Right atrium auricular region (tissue), 2 donors: ENCODE measurements around the gene CARNS1. TPM values are rescaled to one million over a fixed set of nuclear protein-coding genes. Genes with fewer than 3 reads are reported as not detected.
"Not testable (repeated sequence)": the region's sequence is repeated elsewhere in the genome, so short reads cannot be mapped to it uniquely, and the experiment has no call there.

Experiments
- DNase-seq: peaks from one replicate; pipeline ENCODE4 v3.0.0-alpha.2; 2019; ENCODE audit warnings: low spot score
- H3K27ac ChIP-seq, 2 donors: fragments of 200-600 bp; sonication (generic); 1 replicate in 1 of 2; 2 replicates in 1 of 2; pipeline ENCODE4 v1.5.1; 2016 to 2019
- H3K27me3 ChIP-seq, 2 donors: fragments of 200-600 bp; sonication (generic); one replicate each; pipeline versions ENCODE4 v1.5.1 to v1.6.0; 2017 to 2019
- H3K36me3 ChIP-seq: fragments of 200-600 bp; sonication (generic); one replicate; pipeline ENCODE4 v1.5.1; 2016
- H3K4me1 ChIP-seq, 2 donors: fragments of 200-600 bp; sonication (generic); one replicate each; pipeline versions ENCODE4 v1.5.1 to v1.6.0; 2017 to 2019
- H3K4me3 ChIP-seq, 2 donors: fragments of 200-600 bp; sonication (generic); 1 replicate in 1 of 2; 2 replicates in 1 of 2; pipeline ENCODE4 v1.5.1; 2017 to 2019; ENCODE audit warnings: mild to moderate bottlenecking in 1 of 2, moderate library complexity in 1 of 2
- H3K9me3 ChIP-seq, 2 donors: fragments of 200-600 bp; sonication (generic); one replicate each; pipeline ENCODE4 v1.5.1; 2019
- total RNA-seq, 2 donors: library from RNA; depleted of rRNA; stranded (reverse); fragments of >200 nt; gene quantifications; one replicate each; pipeline ENCODE4 v1.1.0, GENCODE V29; 2016
- TF ChIP-seq, protein P1 (sequence below), 2 donors: fragments of 200-600 bp; sonication (generic); IDR thresholded peaks; one replicate each; pipeline ENCODE4 v1.5.1; 2019; ENCODE audit warnings: antibody characterized with exemption in 2 of 2

The CARNS1 gene
- total RNA-seq, 2 donors from 2014 or later: 9.7 to 9.9 TPM

DNA sequence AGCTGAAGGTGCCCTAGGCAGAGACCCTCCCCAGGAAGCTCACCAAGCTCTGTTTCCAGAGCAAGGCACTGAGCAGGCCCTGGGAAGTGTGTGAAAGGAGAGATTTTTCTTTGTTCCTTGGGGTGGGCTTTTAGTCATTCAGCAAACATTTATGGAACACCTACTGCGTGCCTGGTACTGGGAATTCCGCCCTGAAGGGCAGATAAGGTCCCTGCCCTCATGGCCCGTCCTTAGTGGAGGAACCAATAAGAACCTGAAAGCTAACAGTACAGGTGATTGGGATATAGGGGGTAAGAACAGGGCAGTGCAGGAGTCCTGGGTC, 49.7 kb downstream of the CARNS1 start:
- TF ChIP-seq, protein P1, sequence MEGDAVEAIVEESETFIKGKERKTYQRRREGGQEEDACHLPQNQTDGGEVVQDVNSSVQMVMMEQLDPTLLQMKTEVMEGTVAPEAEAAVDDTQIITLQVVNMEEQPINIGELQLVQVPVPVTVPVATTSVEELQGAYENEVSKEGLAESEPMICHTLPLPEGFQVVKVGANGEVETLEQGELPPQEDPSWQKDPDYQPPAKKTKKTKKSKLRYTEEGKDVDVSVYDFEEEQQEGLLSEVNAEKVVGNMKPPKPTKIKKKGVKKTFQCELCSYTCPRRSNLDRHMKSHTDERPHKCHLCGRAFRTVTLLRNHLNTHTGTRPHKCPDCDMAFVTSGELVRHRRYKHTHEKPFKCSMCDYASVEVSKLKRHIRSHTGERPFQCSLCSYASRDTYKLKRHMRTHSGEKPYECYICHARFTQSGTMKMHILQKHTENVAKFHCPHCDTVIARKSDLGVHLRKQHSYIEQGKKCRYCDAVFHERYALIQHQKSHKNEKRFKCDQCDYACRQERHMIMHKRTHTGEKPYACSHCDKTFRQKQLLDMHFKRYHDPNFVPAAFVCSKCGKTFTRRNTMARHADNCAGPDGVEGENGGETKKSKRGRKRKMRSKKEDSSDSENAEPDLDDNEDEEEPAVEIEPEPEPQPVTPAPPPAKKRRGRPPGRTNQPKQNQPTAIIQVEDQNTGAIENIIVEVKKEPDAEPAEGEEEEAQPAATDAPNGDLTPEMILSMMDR (IDR thresholded peaks at IDR 0.05): no peak
- peak overlapping the region; percentile 42 to 66 for H3K4me3 ChIP-seq
- no peak for DNase-seq
- peaks cover 0 to 42% of the 10 kb centered on the region in 2 donors for H3K4me1 ChIP-seq
- H3K27me3 ChIP-seq: no peaks in the 10 kb centered on the region
- H3K36me3 ChIP-seq: no peaks in the 10 kb centered on the region
- no peaks in the 10 kb centered on the region for H3K9me3 ChIP-seq
- peak overlapping the region; percentile 91 to 92 for H3K27ac ChIP-seq

DNA sequence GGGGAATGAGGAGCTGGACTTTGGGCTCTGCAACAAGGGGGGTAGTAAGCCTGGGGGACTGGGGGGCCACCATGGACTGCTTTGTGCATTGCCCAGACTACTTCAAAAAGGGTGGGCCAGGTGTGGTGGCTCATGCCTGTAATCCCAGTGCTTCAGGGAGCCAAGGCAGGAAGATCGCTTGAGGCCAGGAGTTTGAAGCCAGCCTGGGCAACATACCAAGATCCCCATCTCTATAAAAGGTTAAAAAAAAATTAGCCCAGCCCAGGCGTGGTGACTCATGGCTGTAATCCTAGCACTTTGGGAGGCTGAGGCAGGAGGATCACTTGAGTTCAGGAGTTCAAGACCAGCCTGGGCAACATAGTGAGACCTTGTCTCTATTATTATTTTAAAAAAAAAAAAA, 50.1 kb downstream of the CARNS1 start:
- H3K4me3 ChIP-seq, H3K9me3 ChIP-seq, H3K36me3 ChIP-seq, H3K27me3 ChIP-seq, DNase-seq: not testable (repeated sequence)
- Histone ChIP-seq H3K27ac (peak overlapping the region; percentile 91 to 92), H3K4me1 (peaks cover 0 to 42% of the 10 kb centered on the region in 2 donors)

DNA sequence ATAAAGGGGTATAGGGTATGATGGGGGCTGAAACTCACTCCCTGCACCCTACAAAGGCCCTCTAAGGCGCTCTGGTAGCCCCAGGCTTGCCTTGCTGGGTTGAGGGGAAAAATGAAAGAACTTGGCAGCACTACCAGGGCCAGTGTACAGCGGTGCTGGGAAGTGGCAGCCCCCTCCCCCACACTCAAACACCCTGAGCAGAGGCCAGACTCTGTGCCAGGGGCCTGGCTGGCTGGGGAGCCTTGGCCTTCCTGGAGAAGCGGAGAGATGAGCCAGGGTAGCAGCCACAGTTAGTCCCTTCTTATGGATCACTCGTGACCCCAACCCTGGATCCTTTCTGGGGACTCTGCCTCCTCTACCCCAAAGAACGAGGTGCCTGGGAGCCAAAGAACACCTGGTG, 50.9 kb downstream of the CARNS1 start:
- Histone ChIP-seq H3K9me3 (no peaks in the 10 kb centered on the region), H3K27me3 (no peaks in the 10 kb centered on the region), H3K4me3 (no peak overlapping the region), H3K36me3 (no peaks in the 10 kb centered on the region), H3K27ac (peak overlapping the region in 1 of 2 donors; percentile 0), H3K4me1 (peaks cover 0 to 42% of the 10 kb centered on the region in 2 donors)
- no peak for DNase-seq
- TF ChIP-seq, protein P1 (IDR thresholded peaks at IDR 0.05): no peak

DNA sequence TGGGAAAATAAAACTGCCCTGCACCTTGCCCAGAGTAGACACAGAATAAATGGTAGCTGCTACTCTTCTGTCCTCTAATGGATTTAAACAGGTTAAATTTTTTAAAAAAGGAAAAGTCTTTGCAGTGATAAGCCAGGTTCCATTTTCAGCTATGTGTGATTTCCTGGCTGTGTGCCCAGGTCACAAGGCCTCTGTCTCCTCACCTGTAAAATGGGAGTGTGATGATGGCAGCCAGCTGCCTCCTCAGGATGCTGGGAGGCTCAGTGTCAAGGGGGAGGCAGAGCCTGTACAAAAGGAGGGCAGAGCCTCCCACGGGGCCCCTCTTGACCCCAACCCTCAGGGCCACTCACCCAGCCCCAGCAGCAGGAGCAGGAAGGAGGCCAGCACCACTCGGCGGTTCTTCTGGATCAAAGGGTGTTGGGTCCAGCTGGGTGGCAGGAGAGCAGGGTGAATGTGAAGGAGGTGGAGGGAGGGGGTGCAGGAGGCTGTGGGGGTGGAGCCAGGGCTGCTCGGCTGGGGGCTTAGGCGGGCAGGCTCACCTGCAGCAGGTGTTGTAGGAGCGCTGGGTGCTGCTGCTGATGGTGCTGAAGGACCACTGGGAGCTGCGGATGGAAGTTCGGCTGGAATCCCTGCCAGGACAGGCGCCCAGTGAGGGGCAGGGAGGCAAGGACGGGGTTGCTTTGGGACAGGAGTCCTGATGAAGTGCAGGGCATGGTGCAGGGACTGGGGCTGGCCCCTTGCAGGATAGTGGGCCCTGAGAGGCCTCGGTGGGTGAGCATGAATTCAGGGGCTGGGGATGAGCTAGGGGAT, 51.7 kb downstream of the CARNS1 start:
- H3K9me3 ChIP-seq: no peaks in the 10 kb centered on the region
- H3K4me1 ChIP-seq: peaks cover 0 to 42% of the 10 kb centered on the region in 2 donors
- no peaks in the 10 kb centered on the region for H3K36me3 ChIP-seq
- TF ChIP-seq, protein P1 (IDR thresholded peaks at IDR 0.05): no peak
- no peak overlapping the region for H3K27ac ChIP-seq
- no peak overlapping the region for H3K4me3 ChIP-seq
- no peaks in the 10 kb centered on the region for H3K27me3 ChIP-seq
- DNase-seq: no peak

DNA sequence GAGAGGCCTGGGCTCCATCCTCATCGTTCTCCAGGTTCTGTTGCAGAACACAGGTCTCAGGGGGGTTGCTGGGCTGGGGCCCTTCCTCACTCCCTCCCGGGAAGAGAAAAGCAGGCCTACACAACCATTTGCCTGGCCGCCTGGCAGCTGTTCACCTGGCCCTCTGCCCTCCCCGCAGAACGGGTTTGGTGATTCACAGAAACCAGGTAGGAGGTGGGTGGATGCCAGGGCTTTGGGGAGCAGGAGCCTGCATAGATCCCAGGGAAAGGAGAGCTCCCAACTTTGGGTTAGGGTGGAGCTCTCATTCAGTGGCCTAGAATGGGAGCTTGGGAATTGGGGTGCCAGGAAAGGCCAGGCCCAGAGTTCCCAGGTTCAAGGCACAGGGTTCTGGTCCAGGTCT, 52.6 kb downstream of the CARNS1 start:
- TF ChIP-seq, protein P1 (IDR thresholded peaks at IDR 0.05): no peak
- H3K9me3 ChIP-seq: no peaks in the 10 kb centered on the region
- no peaks in the 10 kb centered on the region for H3K27me3 ChIP-seq
- no peak for DNase-seq
- H3K4me3 ChIP-seq: peak overlapping the region; percentile 72 to 90
- H3K4me1 ChIP-seq: peaks cover 0 to 42% of the 10 kb centered on the region in 2 donors
- no peaks in the 10 kb centered on the region for H3K36me3 ChIP-seq
- H3K27ac ChIP-seq: peak overlapping the region; percentile 88 to 89

DNA sequence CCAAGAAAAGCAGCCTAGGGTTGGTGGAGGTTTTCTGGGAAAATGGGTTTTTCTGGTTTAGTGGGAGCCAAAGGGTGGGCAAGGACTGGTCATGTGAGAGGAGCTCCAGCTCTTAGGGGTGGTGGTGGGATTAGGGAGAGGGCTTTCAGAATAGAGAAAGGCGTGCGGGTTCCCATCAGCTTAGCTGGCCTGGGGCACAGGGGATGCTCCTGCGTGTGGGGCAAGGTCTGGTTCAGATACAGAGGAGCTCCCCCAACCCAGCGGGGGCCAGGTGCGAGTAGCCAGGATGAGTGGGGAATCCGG, 52.9 kb downstream of the CARNS1 start:
- Histone ChIP-seq H3K4me3 (peak overlapping the region; percentile 72 to 90), H3K27me3 (no peaks in the 10 kb centered on the region), H3K27ac (peak overlapping the region; percentile 88 to 89), H3K9me3 (no peaks in the 10 kb centered on the region), H3K4me1 (peaks cover 0 to 42% of the 10 kb centered on the region in 2 donors), H3K36me3 (no peaks in the 10 kb centered on the region)
- no peak for DNase-seq
- TF ChIP-seq, protein P1 (IDR thresholded peaks at IDR 0.05): no peak
